Stimulated activated CD4-positive, alpha-beta T cell treated with anti-CD3 and anti-CD28 coated beads, Interleukin-12 subunit alpha, Interleukin-12 subunit beta, amount 100 ng/mL, for 48 hours (primary cell): ENCODE results near the gene DDAH2.
"Not testable (repeated sequence)": the region's sequence is repeated elsewhere in the genome, so short reads cannot be mapped to it uniquely, and the experiment has no call there.

Experiments
- DNase-seq, 3 donors: peaks; one replicate each; pipeline ENCODE4 v3.0.0-alpha.2; 2020; ENCODE audit warnings: low read depth in 2 of 3, low spot score in 1 of 3

DDAH2 gene

DNA sequence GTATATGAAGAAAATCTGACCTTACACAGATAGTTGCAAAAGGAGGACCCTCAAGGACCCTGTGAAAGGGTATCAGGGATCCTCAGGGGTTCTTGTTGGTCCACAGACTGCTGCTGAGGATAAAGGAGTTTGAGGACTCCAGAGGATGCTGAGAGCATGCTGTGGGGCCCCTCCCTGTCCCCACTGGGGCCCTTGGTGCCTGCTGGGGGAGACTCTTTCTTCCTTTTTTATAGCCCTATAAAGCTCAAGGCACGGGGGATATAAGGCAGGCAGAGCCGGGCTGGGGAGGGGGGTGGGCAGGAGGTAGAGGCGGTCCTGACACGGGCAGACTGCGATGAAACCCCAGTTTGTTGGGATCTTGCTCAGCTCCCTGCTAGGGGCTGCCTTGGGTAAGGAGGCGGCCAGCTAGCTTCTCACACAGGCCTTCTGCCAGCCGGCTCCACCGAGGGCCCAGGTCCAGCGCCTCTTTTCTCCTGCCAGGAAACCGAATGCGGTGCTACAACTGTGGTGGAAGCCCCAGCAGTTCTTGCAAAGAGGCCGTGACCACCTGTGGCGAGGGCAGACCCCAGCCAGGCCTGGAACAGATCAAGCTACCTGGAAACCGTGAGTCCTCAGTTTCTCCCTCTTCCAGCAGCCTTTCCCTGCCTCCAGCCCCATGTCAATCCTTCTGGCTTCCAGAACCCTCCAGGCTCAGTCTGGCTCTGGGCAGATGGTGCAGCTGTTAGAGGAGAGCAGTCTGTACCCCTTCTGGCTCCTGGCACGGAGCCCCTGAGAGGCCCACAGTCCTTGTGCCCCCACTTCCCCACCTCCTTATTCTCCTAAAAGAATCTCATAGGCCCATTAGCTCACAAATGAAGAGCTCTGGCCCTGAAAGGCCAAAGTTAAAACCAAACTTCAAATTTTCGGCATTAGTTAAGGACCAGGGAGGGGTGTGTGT, 13.8 kb downstream of the DDAH2 start, which contains the start of gene LY6G6D:
TSS of gene LY6G6D (plus strand) at position 327 of the 937 bp plus-strand sequence. CDS start at position 335, 8 bp downstream.
- no peak for DNase-seq

DNA sequence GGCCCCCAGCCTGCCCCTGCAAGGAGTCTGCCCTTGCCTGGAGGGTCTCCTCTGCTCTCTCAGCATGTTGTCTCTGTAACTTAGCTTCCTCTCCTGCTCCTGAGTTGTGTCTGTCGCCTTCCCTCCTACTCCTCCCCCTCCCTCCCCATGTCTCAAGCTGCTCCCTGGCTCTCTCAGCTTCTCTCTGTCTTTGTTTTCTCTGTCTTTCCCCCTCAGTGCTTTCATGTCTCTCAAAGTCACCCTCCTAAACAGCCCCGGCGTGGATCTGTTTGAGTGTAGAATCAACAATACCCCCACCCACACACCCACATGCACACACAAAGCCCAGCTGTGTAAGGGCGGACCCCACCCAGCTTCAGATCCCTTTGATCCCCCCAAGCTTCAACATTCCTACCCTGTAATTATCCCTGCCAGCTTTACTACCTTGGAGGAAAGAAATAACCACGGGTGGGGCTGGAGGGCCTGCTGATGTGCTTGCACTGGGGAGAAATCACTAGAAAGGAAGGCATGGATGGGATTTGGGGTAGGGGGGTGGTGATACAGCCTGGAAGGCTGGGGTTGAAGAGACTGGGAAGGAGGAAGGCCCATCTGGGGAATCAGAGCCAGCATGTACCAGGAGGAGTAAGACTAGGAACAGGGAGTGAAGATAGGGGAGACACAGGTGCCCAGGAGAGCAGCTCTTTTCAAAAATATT, 15.0 kb downstream of the DDAH2 start:
- DNase-seq: no peak

DNA sequence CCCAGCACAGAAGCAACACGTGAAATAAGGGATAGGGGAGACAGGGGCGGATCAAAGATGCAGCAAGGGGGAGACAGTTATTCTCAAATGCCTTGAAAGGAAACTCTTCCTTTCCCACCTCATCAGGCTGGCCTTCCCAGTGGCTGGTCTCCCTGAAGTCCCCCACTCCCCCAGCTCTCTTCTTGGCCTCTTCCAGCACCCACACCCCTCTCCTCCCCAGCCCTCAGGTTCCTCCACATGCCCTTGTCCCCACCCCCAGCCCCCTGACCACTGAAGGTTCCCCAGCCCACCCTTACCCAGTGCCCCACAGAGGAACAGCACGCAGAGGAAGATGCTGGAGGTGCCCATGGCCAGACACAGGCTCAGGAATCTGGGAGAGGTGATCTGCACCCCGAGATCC, 15.6 kb downstream of the DDAH2 start:
- no peak for DNase-seq

GRCh38 chr6:31712296-31712695, 16.8 kb downstream of the DDAH2 start:
- no peak for DNase-seq

DNA sequence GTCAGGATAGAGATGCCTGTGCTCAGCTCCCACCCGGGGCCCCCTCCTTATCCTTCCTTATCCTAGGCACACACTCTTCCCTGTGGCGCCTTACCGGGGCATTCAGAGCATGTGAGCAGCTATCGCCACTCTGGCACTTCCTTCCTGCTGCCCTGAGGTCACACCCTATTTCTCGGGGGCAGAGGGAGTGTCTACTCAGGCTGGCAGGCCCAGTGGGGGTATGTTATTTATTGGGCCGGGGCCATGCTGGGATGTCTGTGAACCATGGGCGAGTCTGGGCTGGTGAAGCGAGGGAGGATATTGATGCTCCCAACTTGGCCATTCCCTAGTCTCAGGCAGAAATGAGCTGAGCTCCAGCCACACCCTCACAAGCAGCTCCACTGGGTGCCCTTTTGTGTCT, 17.9 kb downstream of the DDAH2 start:
- DNase-seq: no peak

DNA sequence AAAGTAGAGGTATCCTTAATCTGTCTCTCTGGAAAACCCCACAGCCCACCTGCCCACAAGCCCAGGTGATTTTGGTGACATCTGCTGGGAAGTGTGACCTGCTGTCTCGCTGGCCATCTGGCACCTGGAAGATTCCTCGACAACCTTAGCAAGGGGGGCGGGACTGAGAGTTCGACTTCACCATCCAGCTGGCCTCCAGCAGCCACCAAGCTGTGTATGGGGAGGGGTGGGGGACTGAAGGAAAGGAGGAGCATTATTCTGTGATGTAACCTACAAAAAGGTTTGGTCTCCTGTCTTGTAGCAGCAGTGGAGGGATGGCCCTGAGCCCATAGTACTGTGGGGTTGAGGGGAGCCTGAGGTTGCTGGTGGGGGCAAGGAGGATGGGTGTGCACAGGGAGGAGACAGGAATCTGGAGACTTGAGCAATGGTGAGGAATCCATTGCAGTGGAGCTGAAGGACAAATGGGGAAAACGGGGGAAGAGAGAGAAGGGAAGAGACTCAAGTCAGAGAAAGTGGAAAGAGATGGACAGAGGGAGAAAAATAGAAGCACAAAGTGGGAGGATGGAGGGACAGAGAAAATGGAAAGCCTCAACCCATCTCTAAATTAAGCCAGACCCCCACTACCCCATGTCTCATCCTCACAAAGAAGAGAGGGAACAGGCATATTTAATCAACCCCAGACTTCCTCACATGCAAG, 18.4 kb downstream of the DDAH2 start:
- no peak for DNase-seq

DNA sequence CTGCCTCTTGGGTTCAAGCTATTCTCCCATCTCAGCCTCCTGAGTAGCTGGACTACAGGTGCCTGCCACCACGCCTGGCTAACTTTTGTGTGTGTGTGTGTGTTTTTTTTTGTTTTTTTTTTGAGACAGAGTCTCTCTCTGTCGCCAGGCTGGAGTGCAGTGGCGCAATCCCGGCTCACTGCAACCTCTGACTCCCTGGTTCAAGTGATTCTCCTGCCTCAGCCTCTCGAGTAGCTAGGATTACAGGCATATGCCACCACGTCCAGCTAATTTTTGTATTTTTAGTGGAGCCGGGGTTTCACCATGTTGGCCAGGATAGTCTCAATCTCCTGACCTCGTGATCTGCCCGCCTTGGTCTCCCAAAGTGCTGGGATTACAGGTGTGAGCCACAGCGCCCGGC, 19.9 kb downstream of the DDAH2 start:
- DNase-seq: not testable (repeated sequence)

DNA sequence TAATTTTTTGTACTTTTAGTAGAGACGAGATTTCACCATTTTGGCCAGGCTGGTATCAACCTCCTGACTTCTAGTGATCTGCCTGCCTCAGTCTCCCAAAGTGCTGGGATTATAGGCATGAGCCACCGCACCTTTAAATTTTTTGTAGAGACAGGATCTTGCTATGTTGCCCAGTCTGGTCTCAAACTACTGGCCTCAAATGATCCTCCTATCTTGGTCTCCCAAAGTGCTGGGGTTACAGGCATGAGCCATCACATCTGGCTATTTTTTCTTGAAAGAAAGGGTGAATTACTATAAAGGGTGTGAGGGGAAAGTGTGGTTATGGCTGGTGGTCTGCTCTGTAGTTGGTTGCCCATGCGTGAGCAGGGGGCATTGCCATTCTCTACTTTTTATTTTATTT, 20.9 kb downstream of the DDAH2 start:
- no peak for DNase-seq

GRCh38 chr6:31707701-31708100, 21.4 kb downstream of the DDAH2 start:
- no peak for DNase-seq

GRCh38 chr6:31706599-31706998, 22.5 kb downstream of the DDAH2 start, which contains the start of gene LY6G6F:
Gene LY6G6F, plus strand, starts transcription at chr6:31706866. Its CDS starts 41 bp downstream, at chr6:31706907.
- DNase-seq: no peak

DNA sequence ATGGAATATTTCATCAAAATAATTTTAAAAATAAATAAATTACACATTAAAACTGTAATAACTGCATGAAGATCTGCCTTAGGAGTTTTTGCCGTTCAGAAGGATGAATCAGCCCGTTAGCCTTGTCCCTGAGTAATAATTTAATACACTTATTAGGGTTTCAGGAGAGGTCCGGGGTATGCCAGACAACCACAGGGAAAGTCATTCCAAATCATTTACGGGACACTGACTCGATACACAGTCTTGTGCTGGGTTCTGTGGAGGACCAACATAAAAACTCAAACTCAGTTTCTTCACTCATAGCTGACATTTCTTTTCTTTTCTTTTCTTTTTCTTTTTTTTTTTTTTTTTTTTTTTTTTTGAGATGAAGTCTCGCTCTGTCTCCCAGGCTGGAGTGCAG, 23.2 kb downstream of the DDAH2 start:
- no peak for DNase-seq

DNA sequence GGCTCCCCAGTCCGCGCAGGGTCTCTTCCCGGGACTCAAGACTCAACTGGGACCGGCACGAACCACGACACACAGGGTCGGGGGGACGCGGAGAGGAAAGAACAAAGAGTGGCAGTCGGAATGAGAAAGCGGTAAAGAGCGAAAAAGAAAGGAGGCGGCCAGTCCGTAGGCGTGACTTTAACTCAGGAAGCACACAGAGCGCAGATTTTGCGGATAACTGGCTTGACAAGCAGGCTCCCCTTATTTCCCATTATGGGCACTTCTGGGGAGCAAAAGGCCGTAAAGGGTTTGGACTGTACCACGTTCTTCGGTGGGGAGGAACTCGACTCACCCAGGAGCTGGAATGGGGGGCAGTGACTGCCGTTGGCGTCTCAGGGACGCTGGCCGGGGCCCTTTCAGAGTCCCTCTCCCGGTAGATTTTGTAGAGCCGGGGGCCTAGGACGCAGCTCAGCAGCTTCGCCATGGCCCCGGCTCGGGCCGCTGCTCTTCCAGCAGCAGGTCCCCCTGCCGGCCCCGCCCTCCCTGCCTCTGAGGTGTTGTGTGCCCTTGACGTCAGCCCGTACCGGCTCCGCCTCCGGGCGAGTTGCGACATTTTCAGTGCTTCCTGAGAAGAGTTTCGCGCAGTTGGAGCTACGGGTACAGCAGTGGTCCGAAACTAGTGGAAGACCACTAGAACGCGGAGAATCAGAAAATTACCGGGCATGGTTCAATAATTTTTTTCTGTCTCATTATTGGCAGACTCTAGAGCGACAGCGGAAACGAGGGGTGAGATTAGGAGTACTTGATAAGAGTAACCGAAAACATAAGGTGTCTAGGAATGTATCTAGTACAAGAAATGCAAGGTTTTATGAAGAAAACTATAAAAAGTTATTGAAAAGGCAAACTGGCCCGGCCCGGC, 26.0 kb downstream of the DDAH2 start, which contains the start of gene ABHD16A:
TSS of gene ABHD16A (minus strand) at position 506 of the 898 bp plus-strand sequence. CDS start at position 463, 43 bp downstream.
- DNase-seq: peak; percentile 93 to 98 (median 94)

DNA sequence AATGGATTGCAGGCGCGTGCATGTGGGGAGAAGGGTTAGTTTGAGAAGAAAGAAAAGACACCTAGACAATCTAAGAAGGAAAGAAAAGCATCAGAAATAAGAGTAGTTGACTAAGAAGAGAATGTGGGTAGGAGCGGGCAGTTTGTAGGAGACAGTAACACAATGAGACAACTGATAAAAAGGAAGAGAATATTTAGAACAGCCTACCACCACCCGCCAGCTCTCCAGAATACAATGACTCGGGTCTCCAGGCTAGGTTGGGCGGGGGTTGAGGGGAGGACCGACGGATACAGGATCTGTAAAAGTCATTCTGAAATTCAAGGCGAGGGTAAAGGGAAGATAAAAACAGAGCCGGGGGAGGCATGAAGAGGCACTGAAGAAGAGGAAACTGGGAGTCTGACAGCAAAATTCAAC, 26.7 kb downstream of the DDAH2 start:
- DNase-seq: peak; percentile 16 to 20 (median 20)

GRCh38 chr6:31701666-31702404, 27.3 kb downstream of the DDAH2 start:
- no peak for DNase-seq

- no peak for DNase-seq
Measured at GRCh38 chr6:31700740-31701401, 28.2 kb downstream of the DDAH2 start.

DNA sequence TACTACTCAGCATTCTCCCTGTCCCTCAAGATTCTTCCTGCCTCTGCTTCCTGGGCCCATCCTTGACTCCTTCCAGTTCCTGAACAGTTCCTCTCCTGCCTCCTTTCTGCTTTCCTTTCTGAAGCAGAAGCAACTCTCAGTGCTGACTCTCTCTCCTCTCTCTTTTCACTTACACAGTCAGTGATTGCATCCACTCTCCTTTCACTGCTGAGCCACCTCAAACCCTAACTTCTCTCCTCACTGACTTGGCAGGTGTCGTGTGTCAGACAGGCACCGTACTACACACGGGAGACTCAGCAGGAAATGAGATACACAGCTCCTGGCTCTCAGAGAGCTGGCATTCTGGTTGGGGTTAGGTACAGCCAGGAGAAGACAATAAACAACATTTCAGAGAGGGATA, 31.5 kb downstream of the DDAH2 start:
- no peak for DNase-seq

DNA sequence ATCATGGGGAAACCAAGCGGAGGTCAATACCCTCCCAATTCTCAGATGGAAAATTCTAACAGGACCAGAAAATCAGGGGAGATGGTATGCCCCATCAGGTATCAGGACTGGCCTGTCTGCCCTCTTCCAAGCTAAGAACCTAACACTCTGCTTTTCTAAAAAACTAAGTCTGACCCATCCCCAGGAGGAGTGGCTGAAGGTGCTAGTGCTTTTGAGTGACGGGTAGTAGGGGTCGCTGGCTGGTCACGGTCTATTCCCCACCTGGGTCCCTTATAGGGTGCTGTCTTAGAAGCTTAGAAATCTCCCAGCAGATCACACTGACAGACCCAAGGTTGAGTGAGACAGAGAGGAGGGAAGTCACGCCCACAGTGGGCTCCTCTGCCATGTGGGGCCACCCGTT, 35.6 kb downstream of the DDAH2 start:
- no peak for DNase-seq

- no peak for DNase-seq
Measured at GRCh38 chr6:31692886-31693285, 36.2 kb downstream of the DDAH2 start.

GRCh38 chr6:31692353-31692752, 36.7 kb downstream of the DDAH2 start:
- no peak for DNase-seq
